ENCODE data around the gene LIN28B.
A peak's percentile ranks its signal among the peaks of the same experiment; 100 is the strongest.

Gene LIN28B

GRCh38 chr6:104940893-104941728, 15.8 kb upstream of the LIN28B start:
- ATAC-seq (ENCODE audit: low read depth) (peak; percentile 83), DNase-seq (ENCODE audit: low spot score) (no peak)
- Histone ChIP-seq H3K9me3 (ENCODE audit: severe bottlenecking) (peaks cover 3% of the 10 kb centered on the region), H3K4me3 (ENCODE audit: severe bottlenecking) (peak overlapping the region; percentile 13), H3K36me3 (ENCODE audit: low read depth) (no peaks in the 10 kb centered on the region), H3K27ac (ENCODE audit: poor library complexity, severe bottlenecking) (no peak overlapping the region), H3K4me1 (ENCODE audit: insufficient read depth, poor library complexity, severe bottlenecking) (peaks cover 7% of the 10 kb centered on the region), H3K27me3 (ENCODE audit: insufficient read depth, poor library complexity, severe bottlenecking) (peaks cover 57% of the 10 kb centered on the region)
- peak; percentile 89 for TF ChIP-seq CTCF (IDR thresholded peaks at IDR 0.05; ENCODE audit: poor library complexity, severe bottlenecking)

- Histone ChIP-seq H3K36me3 (ENCODE audit: low read depth) (no peaks in the 10 kb centered on the region), H3K4me1 (ENCODE audit: insufficient read depth, poor library complexity, severe bottlenecking) (peaks cover 7% of the 10 kb centered on the region), H3K27ac (ENCODE audit: poor library complexity, severe bottlenecking) (no peak overlapping the region), H3K4me3 (ENCODE audit: severe bottlenecking) (peak overlapping the region; percentile 13), H3K27me3 (ENCODE audit: insufficient read depth, poor library complexity, severe bottlenecking) (peaks cover 61% of the 10 kb centered on the region), H3K9me3 (ENCODE audit: severe bottlenecking) (peaks cover 3% of the 10 kb centered on the region)
- no peak for DNase-seq (ENCODE audit: low spot score)
- peak; percentile 66 for TF ChIP-seq CTCF (IDR thresholded peaks at IDR 0.05; ENCODE audit: poor library complexity, severe bottlenecking)
- ATAC-seq (ENCODE audit: low read depth) = no peak
These were observed 15.2 kb upstream of the LIN28B start for GRCh38 chr6:104941729-104942091.

DNA sequence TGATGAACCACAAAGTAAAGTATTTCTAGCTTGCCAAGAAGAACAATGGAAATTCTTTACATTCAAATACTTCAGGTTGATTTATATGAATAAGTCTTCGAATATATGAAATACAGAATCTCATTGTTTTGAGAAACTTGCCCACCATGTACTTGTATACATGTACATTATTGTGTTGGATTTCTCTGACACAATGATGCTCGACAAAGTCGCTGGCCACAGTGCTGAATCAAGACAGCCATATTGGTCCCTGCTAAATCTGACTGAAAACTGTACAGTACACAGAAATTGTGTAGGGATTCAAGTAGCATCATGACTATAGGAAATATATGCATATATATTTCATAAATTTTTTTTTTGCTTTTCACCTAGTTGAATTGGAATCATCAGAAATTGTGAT, 13.1 kb upstream of the LIN28B start:
- no peak for DNase-seq (ENCODE audit: low spot score)
- H3K27ac ChIP-seq (ENCODE audit: poor library complexity, severe bottlenecking) = no peak overlapping the region
- H3K4me1 ChIP-seq (ENCODE audit: insufficient read depth, poor library complexity, severe bottlenecking) = peaks cover 7% of the 10 kb centered on the region
- H3K27me3 ChIP-seq (ENCODE audit: insufficient read depth, poor library complexity, severe bottlenecking) = peaks cover 69% of the 10 kb centered on the region
- H3K4me3 ChIP-seq (ENCODE audit: severe bottlenecking) = no peak overlapping the region
- H3K9me3 ChIP-seq (ENCODE audit: severe bottlenecking) = peaks cover 3% of the 10 kb centered on the region
- H3K36me3 ChIP-seq (ENCODE audit: low read depth) = no peaks in the 10 kb centered on the region
- no peak for TF ChIP-seq CTCF (IDR thresholded peaks at IDR 0.05; ENCODE audit: poor library complexity, severe bottlenecking)
- no peak for ATAC-seq (ENCODE audit: low read depth)

GRCh38 chr6:104949206-104949605, 7.7 kb upstream of the LIN28B start:
- H3K4me1 ChIP-seq (ENCODE audit: insufficient read depth, poor library complexity, severe bottlenecking) = no peaks in the 10 kb centered on the region
- no peak overlapping the region for H3K27ac ChIP-seq (ENCODE audit: poor library complexity, severe bottlenecking)
- H3K27me3 ChIP-seq (ENCODE audit: insufficient read depth, poor library complexity, severe bottlenecking) = peaks cover 79% of the 10 kb centered on the region
- H3K4me3 ChIP-seq (ENCODE audit: severe bottlenecking) = no peak overlapping the region
- no peaks in the 10 kb centered on the region for H3K9me3 ChIP-seq (ENCODE audit: severe bottlenecking)
- no peak for DNase-seq (ENCODE audit: low spot score)
- no peaks in the 10 kb centered on the region for H3K36me3 ChIP-seq (ENCODE audit: low read depth)
- ATAC-seq (ENCODE audit: low read depth) = no peak
- TF ChIP-seq CTCF (IDR thresholded peaks at IDR 0.05; ENCODE audit: poor library complexity, severe bottlenecking) = no peak

- TF ChIP-seq CTCF (IDR thresholded peaks at IDR 0.05; ENCODE audit: poor library complexity, severe bottlenecking) = no peak
These were observed 5.2 kb upstream of the LIN28B start for GRCh38 chr6:104951677-104952076.

More at GRCh38 chr6:104951677-104952076, 5.2 kb upstream of the LIN28B start:
- Histone ChIP-seq H3K27ac (ENCODE audit: poor library complexity, severe bottlenecking) (no peak overlapping the region), H3K36me3 (ENCODE audit: low read depth) (no peaks in the 10 kb centered on the region), H3K4me3 (ENCODE audit: severe bottlenecking) (no peak overlapping the region), H3K27me3 (ENCODE audit: insufficient read depth, poor library complexity, severe bottlenecking) (peaks cover 88% of the 10 kb centered on the region), H3K9me3 (ENCODE audit: severe bottlenecking) (no peaks in the 10 kb centered on the region), H3K4me1 (ENCODE audit: insufficient read depth, poor library complexity, severe bottlenecking) (no peaks in the 10 kb centered on the region)
- no peak for ATAC-seq (ENCODE audit: low read depth)
- DNase-seq (ENCODE audit: low spot score) = no peak

All from RWPE2 (cell line).